Omental fat pad (tissue), 4 donors: Measurements from ENCODE around the gene DYNLRB1. TPM values are rescaled to one million over a fixed set of nuclear protein-coding genes. Genes with fewer than 3 reads are reported as not detected.

Experiments used
- ATAC-seq: fragments of 150-250 bp; one replicate; pipeline ENCODE4 v1.9.1; 2016; ENCODE audit warnings: mild to moderate bottlenecking, moderate library complexity; ENCODE audit not compliant: low FRiP score
- DNase-seq: peaks from one replicate; pipeline ENCODE4 v3.0.0-alpha.2; 2019; ENCODE audit warnings: low spot score
- CTCF ChIP-seq, 3 donors: fragments of 450-650 bp; IDR thresholded peaks; one replicate each; pipeline ENCODE4 v1.5.1; 2016 to 2017; ENCODE audit warnings: antibody characterized with exemption in 3 of 3, mild to moderate bottlenecking in 3 of 3, moderate library complexity in 2 of 3
- total RNA-seq, 4 donors: library from RNA; depleted of rRNA; stranded (reverse); fragments of >200 nt; gene quantifications; one replicate each; pipeline ENCODE4 v1.1.0, GENCODE V29; 2016

DYNLRB1 gene
- total RNA-seq, 4 donors from 2014 or later: 83.0 to 121 (median 108) TPM

DNA sequence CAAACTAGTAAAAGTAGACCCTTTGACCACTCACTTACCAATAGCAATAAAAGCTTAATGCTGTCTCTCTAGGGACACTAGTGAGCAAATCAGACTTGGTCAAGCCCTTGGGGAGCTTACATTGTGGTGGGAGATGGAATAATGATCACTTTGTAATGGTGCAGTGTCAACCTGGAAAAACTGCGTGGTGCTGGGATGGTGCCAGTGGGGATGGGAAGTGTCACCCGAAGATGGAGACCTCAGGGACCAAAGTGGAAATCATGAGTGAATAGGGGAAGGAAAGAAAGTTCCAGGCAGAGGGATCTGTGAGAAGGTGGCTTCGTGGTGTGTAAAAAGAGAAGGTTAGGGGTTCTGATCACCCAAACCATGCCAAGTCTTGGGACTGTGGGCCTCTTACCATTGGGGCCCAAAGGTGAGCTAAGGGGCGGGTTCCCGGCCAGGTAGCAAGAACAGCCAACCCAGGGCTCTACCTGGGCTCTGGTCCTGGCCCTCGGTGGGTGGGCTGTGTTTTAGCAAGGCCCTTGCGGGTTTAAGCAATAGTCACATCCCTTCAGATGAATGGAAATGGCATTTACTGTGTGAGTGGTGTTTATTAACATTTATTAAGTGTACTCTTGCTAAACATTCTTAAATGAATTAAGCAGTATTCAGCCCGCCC lies 15.5 kb downstream of the DYNLRB1 start:
- DNase-seq (no peak), ATAC-seq (no peak)
- TF ChIP-seq CTCF (IDR thresholded peaks at IDR 0.05): no peak

DNA sequence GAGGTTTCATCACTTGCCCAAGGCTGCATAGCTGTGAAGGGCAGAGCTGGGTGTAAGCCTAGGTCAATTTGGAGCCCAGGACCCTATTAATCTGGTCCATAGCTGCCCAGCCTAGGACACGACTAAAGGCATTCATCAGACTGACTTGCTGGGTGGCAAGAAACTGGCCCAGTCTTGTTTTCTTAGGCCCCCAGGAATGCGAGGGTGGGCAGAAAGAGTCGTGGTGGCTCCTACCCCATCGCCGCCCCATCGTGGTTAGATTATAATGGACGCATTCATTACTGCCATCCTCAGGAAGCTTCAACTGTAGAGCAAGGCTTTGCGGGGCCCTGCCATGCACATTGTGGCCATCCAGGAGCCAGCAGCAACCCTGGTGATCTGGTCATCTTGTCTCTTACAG lies 16.1 kb downstream of the DYNLRB1 start:
- DNase-seq (no peak), ATAC-seq (no peak)
- TF ChIP-seq CTCF (IDR thresholded peaks at IDR 0.05): no peak

- DNase-seq (no peak), ATAC-seq (no peak)
- TF ChIP-seq CTCF (IDR thresholded peaks at IDR 0.05): no peak
Observed at GRCh38 chr20:34532756-34533155, 16.5 kb downstream of the DYNLRB1 start.

- TF ChIP-seq CTCF (IDR thresholded peaks at IDR 0.05): no peak
- no peak for ATAC-seq
- no peak for DNase-seq
Observed at GRCh38 chr20:34534391-34535165, 18.4 kb downstream of the DYNLRB1 start.

DNA sequence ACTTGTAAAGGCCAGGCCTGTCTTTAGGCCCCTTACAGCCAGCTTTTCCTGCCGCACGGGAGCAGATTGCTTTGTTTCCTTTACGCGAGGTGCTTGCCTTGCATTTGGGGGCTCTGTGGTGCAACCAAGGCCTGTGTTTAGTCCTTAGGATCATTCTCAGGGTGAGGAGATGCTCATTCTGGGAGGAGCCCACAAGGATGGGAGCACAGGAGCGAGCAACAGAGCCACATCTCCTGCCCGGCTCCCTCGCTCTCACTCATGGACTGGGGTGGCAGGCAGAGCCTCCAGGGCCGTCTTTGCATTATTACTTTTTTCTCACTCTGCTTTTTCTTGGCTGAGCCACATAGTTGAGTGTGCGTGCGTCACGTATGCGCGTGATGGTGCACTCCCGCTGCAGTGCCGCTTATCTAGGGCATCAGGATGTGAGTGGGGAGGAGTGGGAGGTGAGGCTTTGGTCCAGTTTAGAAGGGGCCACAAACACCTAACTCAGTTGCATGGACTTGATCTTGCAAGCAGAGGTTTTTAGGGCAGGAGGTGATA lies 19.1 kb downstream of the DYNLRB1 start:
- no peak for TF ChIP-seq CTCF (IDR thresholded peaks at IDR 0.05)
- DNase-seq (no peak), ATAC-seq (no peak)

- no peak for TF ChIP-seq CTCF (IDR thresholded peaks at IDR 0.05)
- no peak for ATAC-seq
- no peak for DNase-seq
Observed at GRCh38 chr20:34535857-34536256, 19.6 kb downstream of the DYNLRB1 start.
